Stimulated activated CD4-positive, alpha-beta T cell treated with anti-CD3 and anti-CD28 coated beads, Interleukin-4, amount 100 ng/mL, for 4 hours (primary cell): Measurements from ENCODE around the gene TRPM3.

Experiments
- DNase-seq, 2 experiments: peaks; one replicate each; pipeline ENCODE4 v3.0.0-alpha.2; 2020

The TRPM3 gene

DNA sequence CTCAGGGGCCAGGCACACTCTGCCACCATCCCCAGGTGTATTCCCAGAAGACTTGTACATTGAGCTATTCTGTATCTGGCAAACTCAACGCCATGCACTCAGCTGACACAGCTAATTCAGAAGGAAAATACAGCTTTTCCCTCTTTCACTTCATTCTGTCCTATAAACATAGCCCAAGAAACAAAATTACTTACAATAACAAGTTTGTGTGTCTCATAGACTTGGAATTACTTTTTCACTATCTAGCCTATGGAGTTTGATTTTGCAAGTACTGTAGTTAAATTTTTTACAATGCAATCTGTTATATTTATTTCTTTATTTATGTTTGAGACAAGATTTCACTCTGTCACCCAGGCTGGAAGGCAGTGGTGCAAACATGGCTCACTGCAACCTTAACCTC lies 581.9 kb downstream of the TRPM3 start:
- no peak for DNase-seq

DNA sequence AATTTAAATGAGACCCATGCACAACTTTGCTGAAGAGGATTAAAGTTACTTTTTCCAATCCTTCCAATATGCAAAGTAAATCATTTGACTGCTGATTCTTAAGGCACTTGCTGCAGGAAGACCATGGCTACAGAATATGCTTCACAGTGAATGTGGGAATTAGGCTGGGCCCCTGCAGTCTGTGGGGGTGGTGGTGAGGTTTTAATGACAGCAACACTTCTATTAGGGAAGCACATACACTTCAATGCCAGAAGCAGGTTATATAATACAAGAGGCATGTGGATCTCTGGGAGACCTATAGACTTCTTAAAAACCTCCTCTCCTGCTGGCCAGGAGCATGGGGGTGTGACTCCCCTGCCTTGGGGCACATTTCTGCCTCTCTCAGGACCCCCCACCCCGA lies 582.4 kb downstream of the TRPM3 start:
- DNase-seq: no peak

DNA sequence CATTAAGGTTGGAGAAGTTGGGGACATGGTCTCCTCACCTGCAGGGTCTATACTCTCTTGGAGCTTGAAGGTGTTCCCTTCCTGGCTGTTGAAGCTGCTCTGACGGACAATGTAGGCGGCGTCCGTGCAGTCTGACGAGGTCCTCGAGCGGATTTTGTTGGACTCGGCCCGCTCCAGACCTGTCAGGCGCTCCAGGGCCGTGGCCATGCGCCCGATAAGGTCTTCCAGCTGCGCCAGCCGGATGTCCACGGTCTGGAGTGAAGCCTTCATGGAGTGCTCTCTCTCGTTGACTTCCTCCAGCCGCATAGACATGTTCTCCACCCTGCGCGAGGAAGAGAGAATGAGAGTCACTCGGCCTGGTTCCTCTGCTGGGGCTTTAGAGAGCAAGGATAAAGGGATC lies 584.3 kb downstream of the TRPM3 start:
- no peak for DNase-seq

DNA sequence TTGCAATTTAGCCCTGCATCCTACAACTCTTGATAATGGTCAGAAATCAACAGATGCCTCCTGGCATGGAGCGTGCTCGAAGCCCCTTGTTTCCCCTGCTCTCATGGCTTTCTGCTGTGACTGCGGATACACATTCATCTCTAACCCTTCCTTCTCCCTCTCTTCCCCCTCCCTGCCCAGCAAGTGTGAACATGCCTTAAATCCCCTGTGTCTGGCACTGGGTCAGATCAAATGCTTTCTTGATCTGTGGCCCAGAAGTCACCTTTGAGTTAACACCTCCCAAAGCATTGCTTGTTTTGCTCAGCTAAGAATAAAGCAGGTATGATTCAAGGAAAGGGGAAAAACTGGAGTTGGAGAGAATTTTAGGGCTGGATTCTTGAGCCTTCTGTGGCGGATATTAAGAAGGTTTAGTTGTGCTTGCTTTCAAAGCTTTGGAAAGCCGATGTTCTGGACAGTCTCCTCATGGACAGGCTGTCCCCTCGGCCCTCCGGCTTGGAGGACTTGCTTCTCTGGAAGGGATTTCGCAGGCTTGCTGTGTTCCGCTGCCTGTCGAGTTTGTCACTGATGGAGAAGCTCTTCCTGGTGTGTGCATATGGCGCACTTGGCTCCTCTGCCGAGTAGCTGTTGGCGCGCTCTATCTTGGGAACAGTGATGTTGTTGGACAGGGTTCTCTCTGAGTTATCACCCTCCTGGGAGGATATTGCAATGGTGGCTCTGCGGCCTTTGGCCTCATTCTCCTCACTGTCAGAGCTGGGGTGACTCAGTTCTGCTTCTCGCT lies 585.7 kb downstream of the TRPM3 start:
- DNase-seq: no peak

DNA sequence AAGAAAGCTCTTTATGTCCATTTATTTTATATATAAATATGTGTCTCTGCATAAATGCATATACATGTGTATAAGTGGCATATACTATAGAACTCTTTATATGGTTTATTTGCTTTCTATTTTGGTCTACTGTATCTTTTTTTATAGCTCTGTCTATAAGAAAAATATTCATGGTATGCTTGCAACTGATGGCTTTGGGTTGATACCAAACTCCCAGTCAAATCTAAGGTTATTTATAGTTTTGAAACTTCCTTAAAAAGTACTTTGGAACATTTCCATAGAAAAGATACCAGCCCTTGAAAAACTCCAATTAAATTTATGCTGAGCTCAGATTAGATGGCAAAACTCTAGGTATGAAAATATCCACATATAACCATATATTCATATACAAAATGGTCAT lies 587.0 kb downstream of the TRPM3 start:
- no peak for DNase-seq

DNA sequence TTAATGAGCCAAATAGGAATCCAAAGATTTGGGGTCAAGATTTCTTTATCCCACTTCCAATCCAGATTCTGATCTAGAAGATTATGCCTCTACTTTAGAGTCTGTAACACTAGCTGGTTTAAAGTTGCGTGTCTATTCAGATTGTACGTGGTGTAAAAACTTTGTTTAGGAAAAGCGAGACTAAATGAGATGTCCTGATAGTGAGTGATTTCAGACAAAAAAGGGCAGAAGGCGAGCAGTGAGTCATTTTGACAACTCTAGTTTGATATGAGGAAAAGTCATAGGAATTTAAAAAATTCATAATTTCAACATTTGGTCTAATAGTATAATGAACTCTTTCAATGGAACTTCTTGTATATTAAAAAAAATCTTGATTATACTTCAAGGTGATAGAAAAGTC lies 587.4 kb downstream of the TRPM3 start:
- DNase-seq: no peak

DNA sequence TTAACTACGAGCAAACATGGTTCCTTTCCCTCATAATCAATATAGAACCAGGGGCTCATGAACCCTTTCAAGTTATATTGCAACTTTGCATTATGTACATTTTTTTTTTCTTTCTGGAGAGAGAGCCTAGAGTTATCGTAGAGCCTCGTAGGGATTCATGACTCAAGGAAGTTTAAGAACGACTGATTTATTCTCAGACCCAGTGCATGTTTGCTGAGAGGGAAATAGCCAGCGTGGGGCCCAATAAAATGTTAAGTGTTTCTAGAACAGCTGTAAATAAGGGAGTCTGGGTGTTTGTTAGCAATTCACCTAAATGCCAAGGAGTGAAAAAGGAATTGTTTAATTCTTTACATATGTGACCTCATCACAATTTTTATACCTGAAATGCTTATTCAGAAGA lies 587.9 kb downstream of the TRPM3 start:
- no peak for DNase-seq

DNA sequence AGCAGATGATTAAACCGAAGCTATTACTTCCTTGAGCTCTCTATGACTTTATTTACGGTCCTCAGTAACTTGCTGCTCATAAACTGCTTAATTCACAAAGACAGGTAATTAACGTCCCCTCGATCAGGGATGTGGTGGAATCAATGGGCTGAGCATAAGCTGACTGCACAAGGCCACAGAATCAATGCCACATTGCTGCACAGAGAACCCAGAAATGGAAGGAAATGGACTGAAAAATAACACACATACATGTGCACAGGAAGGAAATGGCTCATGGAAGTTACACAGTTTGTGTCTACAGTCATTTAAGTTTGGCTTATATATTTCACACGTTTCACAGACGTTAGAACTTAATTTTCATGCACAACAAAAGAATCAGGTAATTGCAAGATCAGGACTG lies 588.7 kb downstream of the TRPM3 start:
- no peak for DNase-seq

DNA sequence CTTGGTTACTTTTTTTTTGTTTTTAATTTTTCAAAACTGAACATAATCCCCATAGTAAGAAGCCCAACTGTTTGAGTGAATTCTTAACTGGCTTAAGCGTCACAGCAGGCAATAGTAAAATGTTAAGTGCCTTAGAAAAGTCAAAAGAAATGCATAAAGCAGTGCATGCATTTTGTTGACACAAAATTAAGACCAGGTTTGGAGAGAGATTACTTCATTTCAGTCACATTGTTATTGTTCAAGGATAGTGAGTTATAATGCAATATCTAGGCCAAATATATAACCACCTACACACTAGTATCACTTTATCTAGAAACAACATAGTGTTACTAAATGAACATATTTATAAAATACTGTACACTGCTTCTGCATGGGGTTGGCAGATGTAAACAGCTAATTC lies 590.1 kb downstream of the TRPM3 start:
- DNase-seq: no peak

DNA sequence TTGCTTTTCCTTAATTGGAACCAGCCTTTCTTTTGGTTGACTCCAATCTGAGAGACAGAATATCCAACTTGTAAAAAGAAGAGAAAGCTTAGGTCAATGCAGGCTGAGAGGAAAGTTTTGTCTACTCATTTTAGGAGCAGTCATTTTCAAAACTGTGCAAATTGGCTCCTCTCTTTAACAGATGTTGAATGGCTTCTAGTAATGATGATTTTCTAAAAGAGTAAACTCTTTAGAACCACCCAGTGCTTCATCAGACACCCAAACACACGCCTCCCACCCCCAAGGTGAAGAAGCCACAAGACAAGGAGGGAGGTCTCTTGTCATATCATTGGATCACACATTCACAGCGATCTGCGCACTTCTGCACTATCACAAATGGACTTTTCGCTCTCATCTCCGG lies 590.7 kb downstream of the TRPM3 start:
- no peak for DNase-seq

DNA sequence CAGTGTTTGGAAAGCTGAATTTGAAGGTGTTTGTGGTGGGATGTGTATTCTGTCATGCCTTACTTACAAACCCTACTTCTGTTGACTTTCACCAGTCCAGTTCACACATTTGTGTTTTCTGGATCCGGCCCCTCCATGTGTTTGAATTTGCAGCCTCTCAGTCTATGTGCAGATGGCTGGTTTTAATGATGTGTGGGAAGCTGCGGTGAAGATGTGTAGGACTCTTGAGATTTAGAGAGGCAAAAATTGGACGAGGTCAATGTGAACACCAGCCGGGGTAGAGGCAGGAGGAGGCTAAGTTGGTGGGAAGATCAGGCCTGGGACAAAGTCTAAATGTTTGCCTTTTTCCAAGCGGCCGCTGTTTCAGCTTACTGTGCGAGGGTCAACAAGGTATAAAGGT lies 591.6 kb downstream of the TRPM3 start:
- no peak for DNase-seq

DNA sequence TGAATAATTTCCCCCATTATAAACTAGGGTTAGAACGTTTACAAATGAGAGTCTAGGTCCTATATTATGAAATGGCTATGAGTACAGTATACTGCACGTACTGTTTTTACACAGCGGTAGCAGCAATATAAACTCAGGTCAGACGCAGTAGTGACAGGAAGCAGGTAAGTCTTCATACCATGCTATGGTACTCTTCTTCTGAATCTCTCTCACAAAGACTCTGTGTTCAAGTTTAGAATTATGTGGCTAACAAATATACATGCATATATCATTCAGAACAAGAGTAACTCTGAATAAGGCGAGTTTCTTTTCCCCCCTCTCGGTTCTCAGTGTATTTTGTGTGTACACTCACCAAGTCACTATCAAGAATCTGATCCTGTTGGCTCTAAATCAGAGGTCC lies 592.0 kb downstream of the TRPM3 start:
- DNase-seq: no peak

DNA sequence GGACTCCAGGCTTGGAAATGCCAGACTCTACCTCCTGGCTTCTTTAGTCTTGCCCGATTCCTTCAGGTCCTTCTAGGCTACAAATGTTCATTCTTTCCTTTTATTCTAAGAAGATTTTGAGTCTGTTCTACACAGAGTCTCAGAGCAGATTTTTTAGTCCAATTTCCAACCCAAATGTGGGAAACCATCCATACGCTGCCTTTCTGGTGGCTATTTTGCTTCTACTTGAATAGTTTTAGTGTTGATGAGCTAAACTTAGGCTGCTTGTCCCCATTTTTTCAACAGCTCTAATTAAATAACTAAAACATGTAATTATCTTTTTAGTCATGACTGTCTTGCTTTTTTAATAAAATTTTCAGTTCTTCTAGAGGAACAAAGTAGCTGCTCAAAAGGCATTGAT lies 594.5 kb downstream of the TRPM3 start:
- no peak for DNase-seq

DNA sequence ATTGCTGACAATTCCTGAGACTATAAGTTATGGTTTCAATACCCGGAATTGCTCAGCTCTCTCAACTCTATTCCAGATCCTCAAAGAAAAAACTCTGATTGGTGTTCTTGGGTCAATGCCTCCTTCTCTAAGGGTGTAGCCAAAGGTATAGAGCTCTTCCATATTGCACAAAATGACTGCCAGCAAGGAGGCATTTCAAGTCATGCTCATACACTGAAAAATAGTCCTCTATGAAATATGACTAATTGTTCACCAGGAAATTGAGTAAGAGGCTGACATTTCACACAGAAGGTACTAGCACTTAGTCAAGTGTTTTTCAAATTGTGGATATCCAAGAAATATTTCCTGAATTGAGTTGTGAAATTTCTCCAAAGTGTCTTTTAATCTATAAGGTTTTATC lies 595.9 kb downstream of the TRPM3 start:
- DNase-seq: no peak

DNA sequence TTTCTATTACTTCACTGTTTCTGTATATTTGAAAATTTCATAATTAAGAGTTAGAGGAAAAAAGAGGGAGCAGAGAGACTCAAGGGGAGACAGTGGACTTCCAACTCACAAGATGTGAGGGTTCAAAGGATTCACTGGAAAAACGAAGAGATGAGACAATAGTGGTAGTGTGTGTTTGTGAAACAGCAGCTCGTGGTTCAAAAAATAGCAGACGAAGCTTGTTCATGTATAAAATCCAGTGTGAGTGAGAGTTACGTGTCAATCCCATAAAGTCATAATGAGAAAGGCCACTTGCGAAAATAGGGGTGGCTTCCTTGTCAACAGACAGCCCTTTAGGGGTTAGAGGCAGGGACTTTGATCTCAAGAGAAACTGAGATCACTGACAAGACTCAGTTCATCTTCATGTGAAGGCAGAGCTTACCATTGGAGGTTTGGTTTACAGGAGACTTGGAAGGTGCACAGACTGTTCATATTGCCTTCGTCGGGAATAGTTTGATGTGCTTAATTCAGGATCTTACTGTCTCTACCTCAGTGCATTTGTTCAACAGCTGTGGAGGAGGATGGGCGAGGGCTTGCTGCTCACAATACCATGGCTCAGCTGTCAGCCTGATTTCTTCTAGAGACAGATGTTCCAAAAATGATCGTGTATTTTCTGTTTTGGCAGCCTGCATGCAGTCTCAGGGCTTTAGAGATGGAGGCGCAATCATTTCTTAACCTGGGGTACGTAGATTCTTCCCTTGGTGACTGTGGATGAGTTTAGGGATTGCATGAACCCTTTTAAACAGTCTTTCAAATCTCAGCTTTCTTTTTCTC lies 601.3 kb downstream of the TRPM3 start:
- no peak for DNase-seq

DNA sequence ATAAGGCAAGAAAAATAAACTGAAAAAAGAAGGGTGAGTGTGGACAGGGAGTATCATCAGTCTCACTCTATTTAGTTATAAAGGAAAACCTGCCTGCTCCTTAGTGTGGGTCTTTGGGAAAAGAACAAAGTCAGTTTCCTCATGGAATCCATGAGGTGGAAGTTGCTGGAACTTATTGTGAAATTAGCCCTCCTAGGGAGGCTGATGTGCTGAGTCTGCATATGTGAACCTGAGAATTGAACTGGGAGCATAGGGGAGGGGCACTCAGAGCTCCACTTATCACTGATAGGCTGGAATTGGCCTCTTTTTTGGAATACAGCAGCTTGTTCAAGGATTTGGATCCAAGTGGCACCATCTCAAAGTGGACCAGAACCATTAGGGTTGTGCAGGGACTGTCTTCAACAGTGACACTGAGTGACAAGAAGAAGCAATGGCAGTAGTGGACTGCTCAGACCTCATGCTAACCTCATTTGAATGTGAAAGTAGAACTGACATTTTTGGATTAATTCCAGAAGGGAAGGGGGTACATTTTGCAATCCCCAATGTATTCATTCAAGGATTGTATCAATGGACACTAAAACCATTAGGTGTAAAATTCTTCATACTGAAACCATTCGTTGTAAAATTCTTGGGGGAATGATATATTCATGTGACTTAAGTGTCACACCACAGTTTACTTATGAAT lies 603.4 kb downstream of the TRPM3 start:
- DNase-seq: no peak

DNA sequence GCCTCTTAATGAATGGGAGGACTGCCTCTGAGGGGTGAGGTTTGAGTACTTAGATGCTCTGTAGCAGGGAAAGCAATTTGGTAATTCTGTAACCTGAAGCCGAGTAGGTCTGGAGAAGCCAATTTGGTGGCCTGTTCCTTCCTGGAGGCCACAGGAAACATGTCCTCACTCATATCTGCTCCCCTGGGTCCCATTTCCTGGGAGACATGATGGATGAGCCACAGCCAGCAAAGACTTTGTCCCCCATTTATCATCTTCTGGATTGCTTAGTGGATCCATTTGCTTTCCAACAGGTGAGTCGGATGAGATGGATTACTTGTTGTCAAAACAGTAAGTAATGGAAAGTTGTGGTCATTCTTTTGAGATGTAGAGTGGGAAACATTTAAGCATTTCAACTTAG lies 607.1 kb downstream of the TRPM3 start:
- no peak for DNase-seq

DNA sequence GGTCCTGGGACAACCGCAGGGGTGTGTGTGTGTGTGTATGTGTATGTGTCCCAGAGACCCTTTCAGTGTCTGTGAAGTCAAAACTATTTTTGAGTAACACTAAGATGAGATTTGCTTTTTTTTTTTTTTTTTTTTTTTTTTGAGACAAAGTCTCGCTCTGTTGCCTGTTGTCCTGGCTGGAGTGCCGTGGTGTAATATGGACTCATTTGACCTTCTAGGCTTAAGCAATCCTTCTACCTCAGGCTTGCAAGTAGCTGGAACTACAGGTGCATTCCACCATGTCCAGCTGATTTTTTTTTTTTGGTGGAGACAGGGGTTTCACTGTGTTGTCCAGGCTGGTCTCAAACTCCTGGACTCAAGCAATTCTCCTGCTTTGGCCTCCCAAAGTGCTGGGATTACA lies 609.6 kb downstream of the TRPM3 start:
- DNase-seq: no peak

DNA sequence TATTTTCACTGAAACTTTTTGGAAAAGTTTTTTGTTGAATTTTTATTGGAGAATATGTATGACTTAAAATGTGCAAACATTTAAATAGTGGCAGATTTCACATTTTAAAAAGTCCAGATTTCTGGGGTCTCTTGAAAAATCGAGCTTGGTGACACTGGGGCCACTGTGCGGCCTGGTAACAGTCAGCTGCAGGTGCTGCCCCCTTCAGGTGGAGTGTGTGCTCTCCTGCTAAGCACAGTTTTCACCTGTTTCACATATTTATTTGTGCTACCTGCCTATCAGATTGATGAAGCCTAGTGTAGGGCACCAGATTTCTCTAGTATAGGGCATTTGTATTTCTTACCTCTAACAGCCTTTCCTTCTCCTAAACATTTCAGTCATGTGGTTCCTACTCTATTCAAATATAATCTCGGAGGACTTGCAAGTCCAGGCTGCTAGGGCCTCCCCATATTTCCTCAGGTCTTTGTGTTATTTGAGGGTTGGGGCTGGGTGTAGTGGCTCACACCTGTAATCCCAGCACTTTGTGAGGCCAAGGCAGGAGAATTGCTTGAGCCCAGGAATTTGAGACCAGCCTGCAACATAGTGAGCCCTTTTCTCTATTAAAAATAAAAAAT lies 611.2 kb downstream of the TRPM3 start:
- peak in 1 of 2 experiments; percentile 15 for DNase-seq

DNA sequence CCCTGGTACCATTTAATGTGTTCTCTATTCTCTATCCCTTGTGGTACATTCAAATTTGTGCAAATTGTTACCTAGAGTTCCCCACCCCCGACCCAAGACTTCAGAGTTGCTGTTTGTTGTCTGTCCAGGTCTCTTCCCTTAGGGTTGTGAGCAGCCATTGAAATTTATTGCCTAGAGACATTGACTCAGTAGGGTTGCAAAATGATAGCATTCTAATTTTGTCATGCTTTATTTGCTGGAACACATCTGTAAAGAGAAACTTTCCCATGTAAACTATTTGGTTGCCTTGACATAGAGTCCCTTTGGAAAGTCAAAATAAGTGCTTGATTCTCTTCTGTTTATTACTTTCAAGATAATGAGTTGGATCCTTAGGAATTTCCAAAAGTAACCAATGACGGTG lies 615.3 kb downstream of the TRPM3 start:
- no peak for DNase-seq

DNA sequence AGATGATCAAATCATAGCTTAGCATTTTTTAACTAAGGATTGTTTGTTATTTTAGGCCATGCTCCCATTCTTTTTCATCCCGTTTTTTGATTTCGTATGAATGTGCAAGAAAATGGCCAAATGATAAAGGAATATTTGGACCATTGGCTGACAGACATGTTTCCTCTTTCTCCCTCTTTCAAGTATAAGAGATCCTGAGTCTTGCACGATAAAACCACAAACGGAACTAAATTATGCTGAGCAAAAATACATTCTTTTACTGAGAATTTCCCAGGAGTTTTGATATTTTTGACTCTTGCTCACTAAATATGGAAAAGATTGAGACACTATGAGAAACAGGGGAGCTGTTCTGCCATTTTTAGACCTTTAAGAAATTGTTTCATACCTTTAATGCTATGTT lies 616.6 kb downstream of the TRPM3 start:
- DNase-seq: no peak

DNA sequence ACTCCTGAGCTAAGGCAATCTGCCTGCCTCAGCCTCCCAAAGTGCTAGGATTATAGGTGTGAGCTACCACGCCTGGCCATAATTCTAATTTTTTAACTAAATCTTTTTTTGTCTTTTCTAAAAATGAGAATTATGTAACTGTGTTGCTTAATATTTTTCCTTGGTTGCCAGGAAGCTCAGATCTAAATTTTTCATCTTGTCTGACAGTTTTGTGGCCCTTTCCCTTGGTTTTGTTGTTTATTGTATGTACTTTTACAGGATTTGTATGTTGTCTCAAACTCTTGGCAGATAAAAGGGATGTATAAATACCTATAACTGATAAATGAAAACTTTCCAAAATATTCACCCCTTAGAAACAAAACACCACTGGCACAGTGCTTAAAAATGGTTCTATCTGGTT lies 618.7 kb downstream of the TRPM3 start:
- no peak for DNase-seq

DNA sequence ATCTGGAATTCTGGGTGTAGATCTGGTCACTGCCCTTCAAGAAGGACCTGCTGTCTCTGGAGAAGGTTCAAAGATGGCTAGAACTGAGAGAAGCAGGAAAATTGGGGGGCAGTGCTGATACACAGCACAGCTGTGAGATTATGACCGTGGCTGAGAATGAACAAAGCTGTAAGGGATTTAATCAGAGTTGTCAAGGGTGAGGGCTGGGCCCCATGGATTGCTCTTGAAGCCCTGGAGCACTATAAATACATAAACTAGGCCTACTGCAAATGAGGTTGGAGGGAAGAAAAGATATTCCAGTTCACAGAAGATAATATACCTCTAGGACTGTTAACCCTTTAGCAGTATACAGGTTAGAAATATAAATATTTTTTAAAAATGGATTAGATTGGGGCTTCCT lies 620.6 kb downstream of the TRPM3 start:
- DNase-seq: no peak

DNA sequence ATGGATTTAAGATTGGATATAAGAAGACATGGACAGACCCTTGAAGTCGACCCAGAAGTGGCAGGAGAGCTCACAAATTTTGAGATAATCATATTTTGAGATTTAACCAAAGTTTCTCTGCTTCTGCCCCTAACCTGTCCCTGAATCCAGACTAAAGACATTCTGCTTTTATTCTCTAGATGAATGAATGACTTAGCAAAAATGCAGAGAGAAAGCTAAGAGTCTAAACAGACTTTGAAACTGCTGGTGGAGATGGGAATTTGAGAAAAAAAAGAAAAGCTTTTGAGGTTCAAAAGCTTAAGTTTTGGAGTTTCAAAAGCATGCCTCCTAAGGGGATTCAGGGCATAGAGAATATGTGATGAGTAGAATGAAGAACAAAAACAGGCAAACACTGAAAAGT lies 621.8 kb downstream of the TRPM3 start:
- DNase-seq: no peak
